H1 (cell line): ENCODE results near the gene ELOVL5. TPM values are rescaled to one million over a fixed set of nuclear protein-coding genes. Genes with fewer than 3 reads are reported as not detected.

Experiments
- CTBP2 ChIP-seq: IDR thresholded peaks from 2 replicates; pipeline ENCODE4 v1.7.0; 2011; ENCODE audit warnings: borderline replicate concordance, mild to moderate bottlenecking, moderate library complexity, mixed read lengths, low read length; ENCODE audit not compliant: insufficient read depth, insufficient read length
- polyA plus RNA-seq, 7 experiments: library from polyadenylated mRNA; depleted of rRNA in 3 of 7; stranded (reverse) in 5 of 7; unstranded in 2 of 7; fragments of >200 nt in 5 of 7; fragments of 200-250 nt in 2 of 7; gene quantifications; 1 replicate in 5 of 7; 2 replicates in 1 of 7; 4 replicates in 1 of 7; pipeline versions ENCODE4 v1.2.1 to v1.2.3, GENCODE V29; 2011 to 2013; ENCODE audit warnings: missing spikeins in 2 of 7, mixed read lengths in 2 of 7
- total RNA-seq: library from RNA; stranded (reverse); fragmentation: NEBNext Ultra II Directional; extraction: Animal tissue kit (Norgen Biotek cat#: 25700); gene quantifications from 2 replicates; pipeline ENCODE4 v1.2.1, GENCODE V29; 2021

Gene ELOVL5
- total and polyA plus RNA-seq, 2 of the 8 experiments (the other 6 are each of a cell fraction or from before 2014, with no cell fraction given) = 113 to 156 TPM

- no peak for TF ChIP-seq CTBP2
These were observed 112.5 kb downstream of the ELOVL5 start (continued) for GRCh38 chr6:53236241-53236640.
